ENCODE data around the gene TMEM108. TPM values are rescaled to one million over a fixed set of nuclear protein-coding genes. Genes with fewer than 3 reads are reported as not detected.

TMEM108 gene
- total RNA-seq, 4 donors from 2014 or later, result 1.1 to 3.2 TPM; not detected in 2

DNA sequence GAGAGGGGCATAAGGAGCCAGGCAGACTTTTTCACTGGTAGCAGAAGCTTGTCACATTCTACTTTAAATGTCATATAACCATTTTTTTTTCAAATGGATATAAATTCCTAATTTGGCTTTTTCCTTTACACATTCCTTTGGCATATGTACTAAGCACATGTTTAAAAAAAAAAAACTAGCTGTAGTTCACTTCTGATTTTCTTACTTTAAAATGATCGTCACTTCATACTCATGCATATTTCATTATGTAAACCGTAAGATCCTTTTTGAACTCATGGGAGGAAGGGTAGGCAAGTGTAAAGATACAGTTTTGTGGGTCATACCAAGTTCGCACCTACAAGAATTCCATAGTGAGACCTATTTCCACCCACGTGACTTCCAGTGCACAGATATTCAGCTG, 316.5 kb downstream of the TMEM108 start:
- Histone ChIP-seq H3K27me3 (no peaks in the 10 kb centered on the region), H3K9me3 (no peaks in the 10 kb centered on the region), H3K4me1 (no peaks in the 10 kb centered on the region), H3K36me3 (no peaks in the 10 kb centered on the region), H3K27ac (no peak overlapping the region), H3K4me3 (no peak overlapping the region)
- DNase-seq, result no peak
- intact Hi-C loops (cut with DNase I; ENCODE audit: low total_unique reads), result no loop called here
- TF ChIP-seq, protein P1, sequence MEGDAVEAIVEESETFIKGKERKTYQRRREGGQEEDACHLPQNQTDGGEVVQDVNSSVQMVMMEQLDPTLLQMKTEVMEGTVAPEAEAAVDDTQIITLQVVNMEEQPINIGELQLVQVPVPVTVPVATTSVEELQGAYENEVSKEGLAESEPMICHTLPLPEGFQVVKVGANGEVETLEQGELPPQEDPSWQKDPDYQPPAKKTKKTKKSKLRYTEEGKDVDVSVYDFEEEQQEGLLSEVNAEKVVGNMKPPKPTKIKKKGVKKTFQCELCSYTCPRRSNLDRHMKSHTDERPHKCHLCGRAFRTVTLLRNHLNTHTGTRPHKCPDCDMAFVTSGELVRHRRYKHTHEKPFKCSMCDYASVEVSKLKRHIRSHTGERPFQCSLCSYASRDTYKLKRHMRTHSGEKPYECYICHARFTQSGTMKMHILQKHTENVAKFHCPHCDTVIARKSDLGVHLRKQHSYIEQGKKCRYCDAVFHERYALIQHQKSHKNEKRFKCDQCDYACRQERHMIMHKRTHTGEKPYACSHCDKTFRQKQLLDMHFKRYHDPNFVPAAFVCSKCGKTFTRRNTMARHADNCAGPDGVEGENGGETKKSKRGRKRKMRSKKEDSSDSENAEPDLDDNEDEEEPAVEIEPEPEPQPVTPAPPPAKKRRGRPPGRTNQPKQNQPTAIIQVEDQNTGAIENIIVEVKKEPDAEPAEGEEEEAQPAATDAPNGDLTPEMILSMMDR (IDR thresholded peaks at IDR 0.05), result no peak
- TF ChIP-seq POLR2A (IDR thresholded peaks at IDR 0.05), result no peak

DNA sequence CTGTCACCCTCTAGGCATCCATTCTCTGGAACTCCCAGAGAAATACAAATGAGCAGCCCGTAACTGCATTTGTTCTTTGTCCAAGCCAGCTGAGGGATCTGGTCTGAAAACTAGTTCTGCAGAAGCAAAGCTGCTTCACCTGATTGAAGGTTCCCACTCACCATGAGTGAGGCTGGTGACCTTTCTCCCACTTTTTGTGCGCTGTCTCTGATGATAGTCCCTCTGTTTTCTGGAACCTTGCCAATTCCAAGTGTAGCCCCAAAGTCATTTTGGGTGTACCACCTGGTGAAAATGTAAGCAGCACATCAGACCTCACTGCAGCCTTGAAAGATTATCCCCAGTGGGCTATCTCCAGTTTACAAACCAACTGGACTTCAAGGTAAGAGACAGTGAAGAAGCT, 322.3 kb downstream of the TMEM108 start:
- DNase-seq, result no peak
- H3K9me3 ChIP-seq, result no peaks in the 10 kb centered on the region
- no peaks in the 10 kb centered on the region for H3K36me3 ChIP-seq
- TF ChIP-seq, protein P1 (IDR thresholded peaks at IDR 0.05), result no peak
- TF ChIP-seq POLR2A (IDR thresholded peaks at IDR 0.05), result no peak
- intact Hi-C loops (cut with DNase I; ENCODE audit: low total_unique reads), result no loop called here
- no peak overlapping the region for H3K4me3 ChIP-seq
- no peak overlapping the region for H3K27ac ChIP-seq
- H3K27me3 ChIP-seq, result no peaks in the 10 kb centered on the region
- H3K4me1 ChIP-seq, result no peaks in the 10 kb centered on the region

DNA sequence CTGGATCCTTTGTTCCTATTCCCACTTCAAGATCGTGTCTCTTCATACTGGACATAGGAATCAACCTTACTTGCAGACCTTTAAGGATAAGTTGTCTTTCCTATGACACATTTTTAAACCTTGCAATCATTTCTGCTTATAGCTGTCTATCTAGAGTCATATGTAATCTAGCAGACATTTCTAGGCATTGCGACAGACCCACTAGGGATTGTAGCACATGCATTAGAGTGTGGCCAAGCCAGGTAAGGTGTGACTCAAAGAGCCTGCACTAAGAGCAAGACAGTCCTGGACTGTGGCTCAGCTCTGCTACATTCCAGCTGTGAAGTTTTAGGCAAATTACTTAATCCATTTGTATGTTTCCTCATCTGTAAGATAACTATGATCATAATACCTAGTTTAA, 322.8 kb downstream of the TMEM108 start:
- Histone ChIP-seq H3K9me3 (no peaks in the 10 kb centered on the region), H3K36me3 (no peaks in the 10 kb centered on the region), H3K4me3 (no peak overlapping the region), H3K27ac (no peak overlapping the region), H3K4me1 (no peaks in the 10 kb centered on the region), H3K27me3 (no peaks in the 10 kb centered on the region)
- intact Hi-C loops (cut with DNase I; ENCODE audit: low total_unique reads), result no loop called here
- TF ChIP-seq, protein P1 (IDR thresholded peaks at IDR 0.05), result no peak
- no peak for TF ChIP-seq POLR2A (IDR thresholded peaks at IDR 0.05)
- DNase-seq, result no peak

DNA sequence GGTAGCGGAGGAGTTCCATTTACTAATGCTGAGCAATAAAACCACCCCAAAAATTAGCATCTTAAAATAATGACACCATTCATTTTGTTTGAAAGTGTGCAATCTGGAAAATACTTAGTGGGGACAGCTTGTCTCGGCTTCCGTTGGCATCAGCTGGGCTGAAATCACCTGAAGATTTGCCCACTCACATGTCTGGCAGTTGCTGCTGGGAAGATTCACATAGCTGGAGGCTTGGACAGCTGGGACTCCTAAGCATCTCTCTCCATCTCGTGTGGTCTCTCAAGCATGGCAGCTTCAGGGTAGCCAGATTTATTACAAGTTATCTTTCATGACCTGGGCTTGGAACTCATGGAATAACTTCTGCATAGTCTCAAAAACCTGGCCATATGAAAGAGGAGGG, 323.2 kb downstream of the TMEM108 start:
- intact Hi-C loops (cut with DNase I; ENCODE audit: low total_unique reads), result no loop called here
- Histone ChIP-seq H3K27ac (no peak overlapping the region), H3K4me1 (no peaks in the 10 kb centered on the region)

DNA sequence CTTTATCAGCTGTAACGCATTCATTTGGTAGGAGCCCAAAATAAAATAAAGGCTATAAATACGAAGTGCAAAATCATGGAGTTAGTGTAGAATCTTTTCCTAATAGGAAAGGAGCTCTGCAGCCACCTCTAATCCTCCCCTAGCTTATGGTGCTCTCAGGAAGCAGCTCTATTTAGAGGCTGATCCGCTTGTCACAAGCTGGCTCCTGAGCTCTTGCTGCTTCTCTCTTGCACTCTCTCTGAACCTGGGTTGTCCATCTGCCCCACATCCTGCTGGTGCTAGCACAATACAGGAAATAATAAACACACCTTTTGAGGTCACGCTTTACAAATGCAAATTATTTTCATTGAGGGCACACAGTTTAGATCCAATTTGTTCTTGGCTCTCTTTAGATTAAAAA, 324.3 kb downstream of the TMEM108 start:
- intact Hi-C loops (cut with DNase I; ENCODE audit: low total_unique reads), result no loop called here

More for the DNA sequence above, 323.2 kb downstream of the TMEM108 start:
- H3K9me3 ChIP-seq, result no peaks in the 10 kb centered on the region
- DNase-seq, result no peak
- H3K36me3 ChIP-seq, result no peaks in the 10 kb centered on the region
- TF ChIP-seq POLR2A (IDR thresholded peaks at IDR 0.05), result no peak
- TF ChIP-seq, protein P1 (IDR thresholded peaks at IDR 0.05), result no peak
- H3K27me3 ChIP-seq, result no peaks in the 10 kb centered on the region
- no peak overlapping the region for H3K4me3 ChIP-seq

More for the DNA sequence above, 324.3 kb downstream of the TMEM108 start:
- Histone ChIP-seq H3K4me1 (no peaks in the 10 kb centered on the region), H3K9me3 (no peaks in the 10 kb centered on the region), H3K27ac (no peak overlapping the region), H3K27me3 (no peaks in the 10 kb centered on the region), H3K36me3 (no peaks in the 10 kb centered on the region), H3K4me3 (no peak overlapping the region)
- TF ChIP-seq, protein P1 (IDR thresholded peaks at IDR 0.05), result no peak
- TF ChIP-seq POLR2A (IDR thresholded peaks at IDR 0.05), result no peak
- DNase-seq, result no peak
